Calu3 (cell line): ENCODE measurements around the gene KIAA1549. TPM values are rescaled to one million over a fixed set of nuclear protein-coding genes. Genes with fewer than 3 reads are reported as not detected.

Experiments
- BruUV-seq: library from RNA; stranded (reverse); fragments of 400-500 nt; replicated peaks from 2 replicates; lab custom pipeline; 2021; lab: Mats Ljungman, UMichigan
- CTCF ChIA-PET: fragments of 300-600 bp; sonication (Branson Sonifier 250); formaldehyde crosslinking; loops from one replicate; lab custom pipeline; 2022; ENCODE audit warnings: antibody characterized with exemption; lab: Charles Lee
- DNase-seq: peaks from one replicate; pipeline ENCODE4 v3.0.0; 2022
- H3K27ac Mint-ChIP-seq: one replicate; pipeline ENCODE4 v1.8.0; 2022; ENCODE audit warnings: mixed read lengths; ENCODE audit not compliant: unreplicated experiment
- H3K27me3 Mint-ChIP-seq: one replicate; pipeline ENCODE4 v1.8.0; 2022; ENCODE audit warnings: mixed read lengths; ENCODE audit not compliant: unreplicated experiment
- H3K36me3 Mint-ChIP-seq: one replicate; pipeline ENCODE4 v1.8.0; 2022; ENCODE audit warnings: mild to moderate bottlenecking, moderate library complexity, mixed read lengths; ENCODE audit not compliant: insufficient read depth, unreplicated experiment
- H3K4me1 Mint-ChIP-seq: one replicate; pipeline ENCODE4 v1.8.0; 2022; ENCODE audit warnings: mild to moderate bottlenecking, low read depth, mixed read lengths; ENCODE audit not compliant: unreplicated experiment
- H3K4me3 Mint-ChIP-seq: one replicate; pipeline ENCODE4 v1.8.0; 2022; ENCODE audit warnings: mild to moderate bottlenecking, low read depth, moderate library complexity, mixed read lengths; ENCODE audit not compliant: unreplicated experiment
- H3K9me3 Mint-ChIP-seq: one replicate; pipeline ENCODE4 v1.8.0; 2022; ENCODE audit warnings: low read depth, mixed read lengths; ENCODE audit not compliant: unreplicated experiment
- intact Hi-C: fragments of 100-400 bp; cut with micrococcal nuclease; formaldehyde crosslinking; loops from one replicate; pipeline ENCODE4 v1.10.0; 2022; ENCODE audit not compliant: unreplicated experiment
- total RNA-seq: library from RNA; stranded (reverse); gene quantifications from 2 replicates; pipeline ENCODE4 v1.2.3, GENCODE V29; 2022
- TF ChIP-seq, protein P1 (sequence below): fragments of 200-600 bp; IDR thresholded peaks from one replicate; pipeline ENCODE4 v1.8.0; 2022; ENCODE audit warnings: antibody characterized with exemption; ENCODE audit not compliant: unreplicated experiment

KIAA1549 gene
- total RNA-seq, 1 experiment from 2014 or later, result 10.4 TPM

DNA sequence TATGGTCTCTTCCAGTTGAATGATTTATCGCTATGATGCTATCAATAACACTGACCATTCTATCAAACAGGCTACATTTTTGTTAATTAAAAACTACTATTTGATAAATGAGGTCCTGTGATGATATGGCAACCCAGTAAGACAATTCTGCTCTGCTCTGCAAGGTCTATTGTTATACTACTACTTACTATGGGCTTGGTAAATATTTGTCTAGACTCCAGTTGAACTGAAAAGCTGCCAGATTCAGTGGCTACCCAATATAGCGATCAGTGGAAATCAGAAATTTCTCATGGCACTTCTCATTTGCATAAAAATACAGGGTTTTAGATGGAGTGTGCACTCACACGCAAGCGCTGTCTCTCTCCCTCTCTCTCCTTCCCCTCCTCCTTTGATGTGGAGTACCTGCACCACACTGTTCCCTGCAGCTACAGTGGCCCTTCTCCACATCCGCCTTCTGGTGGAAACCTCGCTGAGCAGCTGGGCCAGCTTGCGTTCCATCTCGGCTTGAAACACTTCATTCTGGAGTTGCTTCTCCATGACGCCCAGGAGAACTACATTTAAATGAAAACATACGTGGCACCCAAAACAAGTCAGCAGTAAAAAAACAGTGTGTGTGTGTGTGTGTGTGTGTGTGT, 77.9 kb downstream of the KIAA1549 start:
- H3K4me3 Mint-ChIP-seq, result no peak overlapping the region
- CTCF ChIA-PET, result interaction anchor here (0.6 kb wide), 1 partner anchor 137 kb away, joined by 3 read pairs; no protein-coding TSS in a partner anchor
- H3K9me3 Mint-ChIP-seq, result no peaks in the 10 kb centered on the region
- DNase-seq, result no peak
- H3K36me3 Mint-ChIP-seq, result peaks cover 5% of the 10 kb centered on the region
- H3K4me1 Mint-ChIP-seq, result peaks cover 12% of the 10 kb centered on the region
- intact Hi-C loops, result no loop called here
- TF ChIP-seq, protein P1, sequence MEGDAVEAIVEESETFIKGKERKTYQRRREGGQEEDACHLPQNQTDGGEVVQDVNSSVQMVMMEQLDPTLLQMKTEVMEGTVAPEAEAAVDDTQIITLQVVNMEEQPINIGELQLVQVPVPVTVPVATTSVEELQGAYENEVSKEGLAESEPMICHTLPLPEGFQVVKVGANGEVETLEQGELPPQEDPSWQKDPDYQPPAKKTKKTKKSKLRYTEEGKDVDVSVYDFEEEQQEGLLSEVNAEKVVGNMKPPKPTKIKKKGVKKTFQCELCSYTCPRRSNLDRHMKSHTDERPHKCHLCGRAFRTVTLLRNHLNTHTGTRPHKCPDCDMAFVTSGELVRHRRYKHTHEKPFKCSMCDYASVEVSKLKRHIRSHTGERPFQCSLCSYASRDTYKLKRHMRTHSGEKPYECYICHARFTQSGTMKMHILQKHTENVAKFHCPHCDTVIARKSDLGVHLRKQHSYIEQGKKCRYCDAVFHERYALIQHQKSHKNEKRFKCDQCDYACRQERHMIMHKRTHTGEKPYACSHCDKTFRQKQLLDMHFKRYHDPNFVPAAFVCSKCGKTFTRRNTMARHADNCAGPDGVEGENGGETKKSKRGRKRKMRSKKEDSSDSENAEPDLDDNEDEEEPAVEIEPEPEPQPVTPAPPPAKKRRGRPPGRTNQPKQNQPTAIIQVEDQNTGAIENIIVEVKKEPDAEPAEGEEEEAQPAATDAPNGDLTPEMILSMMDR, result no peak
- no peaks in the 10 kb centered on the region for H3K27me3 Mint-ChIP-seq
- BruUV-seq, result no TSS peak
- no peak overlapping the region for H3K27ac Mint-ChIP-seq

DNA sequence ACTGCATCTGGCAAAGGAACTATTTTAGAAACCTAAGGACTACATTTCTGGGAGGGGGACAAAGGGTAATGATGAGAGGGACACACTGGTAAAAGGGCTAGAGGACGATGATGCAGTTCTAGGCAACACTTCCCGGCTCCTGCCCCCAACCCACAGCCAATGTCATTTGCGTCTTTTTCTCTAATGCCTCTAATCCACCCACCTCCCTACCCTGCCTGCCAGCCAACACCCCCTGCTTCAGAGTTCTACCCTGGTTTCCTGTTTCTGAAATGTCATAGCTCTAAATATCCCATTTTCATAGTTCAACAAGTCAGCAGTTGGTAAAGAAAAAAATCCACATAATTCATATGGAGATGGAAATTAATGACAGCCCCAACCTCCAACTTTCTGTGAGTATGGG, 79.0 kb downstream of the KIAA1549 start:
- Mint-ChIP-seq H3K36me3 (peaks cover 5% of the 10 kb centered on the region), H3K4me1 (peaks cover 12% of the 10 kb centered on the region), H3K27ac (no peak overlapping the region), H3K27me3 (no peaks in the 10 kb centered on the region), H3K4me3 (no peak overlapping the region), H3K9me3 (no peaks in the 10 kb centered on the region)
- TF ChIP-seq, protein P1, result no peak
- CTCF ChIA-PET, result no interaction called here
- intact Hi-C loops, result no loop called here
- no peak for DNase-seq
- BruUV-seq, result no TSS peak

DNA sequence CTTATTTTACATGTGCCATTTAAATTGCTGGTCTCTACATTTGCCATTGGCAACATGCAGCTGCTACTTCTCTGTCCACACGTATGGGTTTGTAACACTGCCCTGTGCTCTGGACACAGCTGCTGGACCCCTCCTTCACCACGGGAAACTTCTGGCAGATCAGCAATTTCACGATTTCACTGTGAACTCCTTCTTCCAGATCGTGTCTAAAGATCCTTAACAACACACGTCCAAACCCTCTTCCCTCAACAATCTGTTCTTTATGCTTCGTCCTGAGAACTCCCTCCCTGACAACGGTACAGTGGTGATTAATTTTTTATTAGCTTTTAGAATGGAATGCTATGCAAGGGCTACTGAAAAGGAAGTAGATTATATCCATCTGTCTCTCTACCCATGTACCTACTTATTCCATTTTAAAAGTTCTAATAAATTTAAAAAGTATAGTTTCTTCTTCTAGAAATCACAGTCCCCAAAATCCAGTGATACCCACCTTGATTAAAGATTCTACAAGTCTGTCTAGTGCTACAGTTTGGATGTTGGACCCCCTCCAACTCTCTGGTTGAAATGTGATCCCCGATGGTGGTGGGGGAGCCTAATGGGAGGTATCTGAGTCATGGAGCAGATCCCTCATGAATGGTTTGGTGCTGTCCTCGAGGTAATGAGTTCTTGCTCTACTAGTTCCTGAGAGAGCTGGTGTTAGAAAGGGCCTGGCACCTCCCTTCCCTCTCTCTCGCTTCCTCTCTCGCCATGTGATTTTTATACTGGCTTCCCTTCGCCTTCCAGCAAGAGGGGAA, 81.0 kb downstream of the KIAA1549 start:
- no peaks in the 10 kb centered on the region for H3K27me3 Mint-ChIP-seq
- peaks cover 25% of the 10 kb centered on the region for H3K4me1 Mint-ChIP-seq
- CTCF ChIA-PET, result no interaction called here
- peaks cover 5% of the 10 kb centered on the region for H3K36me3 Mint-ChIP-seq
- H3K4me3 Mint-ChIP-seq, result no peak overlapping the region
- BruUV-seq, result no TSS peak
- no peaks in the 10 kb centered on the region for H3K9me3 Mint-ChIP-seq
- DNase-seq, result no peak
- H3K27ac Mint-ChIP-seq, result no peak overlapping the region
- TF ChIP-seq, protein P1, result no peak
- intact Hi-C loops, result no loop called here

DNA sequence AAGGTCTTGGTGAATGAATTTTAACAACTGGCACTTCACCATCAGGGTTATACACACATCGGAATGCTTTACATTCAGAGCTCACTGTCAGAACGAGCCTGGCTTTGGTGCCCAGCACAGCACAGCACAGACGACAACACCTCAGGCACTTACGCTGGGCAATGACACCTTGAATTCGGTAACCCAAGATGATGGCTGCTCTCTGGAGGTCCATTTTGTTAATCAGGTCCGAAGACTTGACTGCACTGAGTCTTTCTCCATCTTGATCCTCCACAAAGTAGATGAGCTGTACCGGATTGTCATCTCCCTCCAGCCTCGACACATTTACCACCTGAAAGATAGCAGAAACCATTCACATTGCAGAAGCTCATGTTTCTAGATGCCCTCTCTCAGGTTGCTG, 82.4 kb downstream of the KIAA1549 start:
- H3K4me1 Mint-ChIP-seq, result peaks cover 25% of the 10 kb centered on the region
- TF ChIP-seq, protein P1, result no peak
- BruUV-seq, result no TSS peak
- CTCF ChIA-PET, result no interaction called here
- H3K27ac Mint-ChIP-seq, result no peak overlapping the region
- H3K27me3 Mint-ChIP-seq, result no peaks in the 10 kb centered on the region
- no peak for DNase-seq
- no peaks in the 10 kb centered on the region for H3K9me3 Mint-ChIP-seq
- H3K4me3 Mint-ChIP-seq, result no peak overlapping the region
- intact Hi-C loops, result no loop called here
- H3K36me3 Mint-ChIP-seq, result peaks cover 5% of the 10 kb centered on the region
